Measurements from ENCODE around the gene DEFB108B. TPM values are rescaled to one million over a fixed set of nuclear protein-coding genes. Genes with fewer than 3 reads are reported as not detected.
"Not testable (repeated sequence)": the region's sequence is repeated elsewhere in the genome, so short reads cannot be mapped to it uniquely, and the experiment has no call there.

DEFB108B gene
- total RNA-seq, 2 donors from 2014 or later = not detected

- H3K27me3 Mint-ChIP-seq (ENCODE audit: low read depth); H3K4me1 Mint-ChIP-seq (ENCODE audit: low read depth); H3K9me3 Mint-ChIP-seq; H3K27ac Mint-ChIP-seq; ATAC-seq (replicated peaks in 1 of 2); H3K36me3 Mint-ChIP-seq (ENCODE audit: insufficient read depth in 2 of 2); H3K4me3 Mint-ChIP-seq; DNase-seq: not testable (repeated sequence)
Observed at GRCh38 chr11:71799556-71800128, 33.4 kb upstream of the DEFB108B start.

- DNase-seq = peak; percentile 82 to 87
- not testable (repeated sequence) for ATAC-seq (replicated peaks in 1 of 2); H3K4me3 Mint-ChIP-seq; H3K4me1 Mint-ChIP-seq (ENCODE audit: low read depth); H3K9me3 Mint-ChIP-seq; H3K27me3 Mint-ChIP-seq (ENCODE audit: low read depth); H3K36me3 Mint-ChIP-seq (ENCODE audit: insufficient read depth in 2 of 2); H3K27ac Mint-ChIP-seq
Observed at GRCh38 chr11:71800335-71800953, 32.6 kb upstream of the DEFB108B start.

- H3K9me3 Mint-ChIP-seq; H3K4me3 Mint-ChIP-seq; ATAC-seq (replicated peaks in 1 of 2); H3K27ac Mint-ChIP-seq; DNase-seq; H3K27me3 Mint-ChIP-seq (ENCODE audit: low read depth); H3K36me3 Mint-ChIP-seq (ENCODE audit: insufficient read depth in 2 of 2); H3K4me1 Mint-ChIP-seq (ENCODE audit: low read depth): not testable (repeated sequence)
Observed at GRCh38 chr11:71801026-71801425, 32.0 kb upstream of the DEFB108B start.

GRCh38 chr11:71802874-71803273, 30.1 kb upstream of the DEFB108B start:
- not testable (repeated sequence) for DNase-seq; H3K4me3 Mint-ChIP-seq; H3K27ac Mint-ChIP-seq; H3K27me3 Mint-ChIP-seq (ENCODE audit: low read depth); H3K36me3 Mint-ChIP-seq (ENCODE audit: insufficient read depth in 2 of 2); H3K9me3 Mint-ChIP-seq; H3K4me1 Mint-ChIP-seq (ENCODE audit: low read depth); ATAC-seq (replicated peaks in 1 of 2)

- not testable (repeated sequence) for ATAC-seq (replicated peaks in 1 of 2); H3K27me3 Mint-ChIP-seq (ENCODE audit: low read depth); H3K9me3 Mint-ChIP-seq; H3K36me3 Mint-ChIP-seq (ENCODE audit: insufficient read depth in 2 of 2); H3K4me1 Mint-ChIP-seq (ENCODE audit: low read depth); DNase-seq; H3K4me3 Mint-ChIP-seq; H3K27ac Mint-ChIP-seq
Observed at GRCh38 chr11:71804158-71804947, 28.6 kb upstream of the DEFB108B start.

GRCh38 chr11:71812529-71812928, 20.5 kb upstream of the DEFB108B start:
- not testable (repeated sequence) for H3K27me3 Mint-ChIP-seq (ENCODE audit: low read depth); H3K36me3 Mint-ChIP-seq (ENCODE audit: insufficient read depth in 2 of 2); DNase-seq; ATAC-seq (replicated peaks in 1 of 2); H3K9me3 Mint-ChIP-seq; H3K27ac Mint-ChIP-seq
- Mint-ChIP-seq H3K4me1 (ENCODE audit: low read depth) (peaks cover 11% of the 10 kb centered on the region), H3K4me3 (peak overlapping the region; percentile 83)

GRCh38 chr11:71813481-71814355, 19.3 kb upstream of the DEFB108B start:
- H3K27me3 Mint-ChIP-seq (ENCODE audit: low read depth); H3K27ac Mint-ChIP-seq; H3K36me3 Mint-ChIP-seq (ENCODE audit: insufficient read depth in 2 of 2); H3K9me3 Mint-ChIP-seq: not testable (repeated sequence)
- H3K4me3 Mint-ChIP-seq = peak overlapping the region; percentile 79 to 83
- DNase-seq (peak; percentile 79 to 86), ATAC-seq (replicated peaks in 1 of 2) (peak; percentile 90 to 95)
- H3K4me1 Mint-ChIP-seq (ENCODE audit: low read depth) = peaks cover 11% of the 10 kb centered on the region

- ATAC-seq (replicated peaks in 1 of 2); H3K4me3 Mint-ChIP-seq; H3K27me3 Mint-ChIP-seq (ENCODE audit: low read depth); H3K36me3 Mint-ChIP-seq (ENCODE audit: insufficient read depth in 2 of 2); H3K27ac Mint-ChIP-seq; DNase-seq; H3K9me3 Mint-ChIP-seq; H3K4me1 Mint-ChIP-seq (ENCODE audit: low read depth): not testable (repeated sequence)
Observed at GRCh38 chr11:71821539-71821938, 11.5 kb upstream of the DEFB108B start.

- H3K27ac Mint-ChIP-seq; H3K9me3 Mint-ChIP-seq; H3K36me3 Mint-ChIP-seq (ENCODE audit: insufficient read depth in 2 of 2); H3K27me3 Mint-ChIP-seq (ENCODE audit: low read depth); DNase-seq; ATAC-seq (replicated peaks in 1 of 2); H3K4me3 Mint-ChIP-seq; H3K4me1 Mint-ChIP-seq (ENCODE audit: low read depth): not testable (repeated sequence)
Observed at GRCh38 chr11:71829247-71829646, 3.8 kb upstream of the DEFB108B start.

- H3K27ac Mint-ChIP-seq; ATAC-seq (replicated peaks in 1 of 2); H3K4me3 Mint-ChIP-seq; DNase-seq; H3K9me3 Mint-ChIP-seq; H3K27me3 Mint-ChIP-seq (ENCODE audit: low read depth); H3K4me1 Mint-ChIP-seq (ENCODE audit: low read depth); H3K36me3 Mint-ChIP-seq (ENCODE audit: insufficient read depth in 2 of 2): not testable (repeated sequence)
Observed at GRCh38 chr11:71829686-71830085, 3.3 kb upstream of the DEFB108B start.

- H3K4me1 Mint-ChIP-seq (ENCODE audit: low read depth); H3K9me3 Mint-ChIP-seq; H3K27me3 Mint-ChIP-seq (ENCODE audit: low read depth); H3K4me3 Mint-ChIP-seq; ATAC-seq (replicated peaks in 1 of 2); DNase-seq; H3K36me3 Mint-ChIP-seq (ENCODE audit: insufficient read depth in 2 of 2); H3K27ac Mint-ChIP-seq: not testable (repeated sequence)
Observed at GRCh38 chr11:71842720-71843119, 9.7 kb downstream of the DEFB108B start.

GRCh38 chr11:71843355-71843754, 10.4 kb downstream of the DEFB108B start:
- not testable (repeated sequence) for H3K9me3 Mint-ChIP-seq; H3K27me3 Mint-ChIP-seq (ENCODE audit: low read depth); H3K4me1 Mint-ChIP-seq (ENCODE audit: low read depth); H3K4me3 Mint-ChIP-seq; H3K27ac Mint-ChIP-seq; DNase-seq; ATAC-seq (replicated peaks in 1 of 2); H3K36me3 Mint-ChIP-seq (ENCODE audit: insufficient read depth in 2 of 2)

GRCh38 chr11:71843858-71844257, 10.9 kb downstream of the DEFB108B start:
- Mint-ChIP-seq H3K4me3 (no peak overlapping the region), H3K27me3 (ENCODE audit: low read depth) (no peaks in the 10 kb centered on the region), H3K36me3 (ENCODE audit: insufficient read depth in 2 of 2) (no peaks in the 10 kb centered on the region), H3K4me1 (ENCODE audit: low read depth) (no peaks in the 10 kb centered on the region), H3K27ac (no peak overlapping the region), H3K9me3 (peaks cover 0 to 5% of the 10 kb centered on the region in 2 donors)
- ATAC-seq (replicated peaks in 1 of 2) (no peak), DNase-seq (no peak)
